ENCODE data around the gene ZFP1. TPM values are rescaled to one million over a fixed set of nuclear protein-coding genes. Genes with fewer than 3 reads are reported as not detected.
"Not testable (repeated sequence)": the region's sequence is repeated elsewhere in the genome, so short reads cannot be mapped to it uniquely, and the experiment has no call there.

Gene ZFP1
- total RNA-seq, 1 donor from 2014 or later, result 10.3 TPM

GRCh38 chr16:75202069-75202590, 53.8 kb downstream of the ZFP1 start:
- DNase-seq (ENCODE audit: low read depth), result no peak
- no peak overlapping the region for H3K4me3 ChIP-seq (ENCODE audit: low read depth, low read length)

GRCh38 chr16:75203096-75203495, 54.8 kb downstream of the ZFP1 start:
- no peak for TF ChIP-seq CTCF (IDR thresholded peaks at IDR 0.05; ENCODE audit: insufficient read depth, low read length, poor library complexity, severe bottlenecking)
- Histone ChIP-seq H3K36me3 (ENCODE audit: control insufficient read depth, insufficient read depth, low read length) (no peaks in the 10 kb centered on the region), H3K27me3 (ENCODE audit: control insufficient read depth, insufficient read depth, low read length) (peaks cover under 1% of the 10 kb centered on the region), H3K4me3 (ENCODE audit: low read depth, low read length) (no peak overlapping the region)
- DNase-seq (ENCODE audit: low read depth), result no peak

More at GRCh38 chr16:75202069-75202590, 53.8 kb downstream of the ZFP1 start:
- Histone ChIP-seq H3K36me3 (ENCODE audit: control insufficient read depth, insufficient read depth, low read length) (no peaks in the 10 kb centered on the region), H3K27me3 (ENCODE audit: control insufficient read depth, insufficient read depth, low read length) (peaks cover 7% of the 10 kb centered on the region)
- no peak for TF ChIP-seq CTCF (IDR thresholded peaks at IDR 0.05; ENCODE audit: insufficient read depth, low read length, poor library complexity, severe bottlenecking)

- Histone ChIP-seq H3K27me3 (ENCODE audit: control insufficient read depth, insufficient read depth, low read length) (no peaks in the 10 kb centered on the region), H3K36me3 (ENCODE audit: control insufficient read depth, insufficient read depth, low read length) (no peaks in the 10 kb centered on the region), H3K4me3 (ENCODE audit: low read depth, low read length) (no peak overlapping the region)
- TF ChIP-seq CTCF (IDR thresholded peaks at IDR 0.05; ENCODE audit: insufficient read depth, low read length, poor library complexity, severe bottlenecking), result no peak
- DNase-seq (ENCODE audit: low read depth), result no peak
Measured at GRCh38 chr16:75203667-75204409, 55.5 kb downstream of the ZFP1 start.

- no peak for TF ChIP-seq CTCF (IDR thresholded peaks at IDR 0.05; ENCODE audit: insufficient read depth, low read length, poor library complexity, severe bottlenecking)
- no peak for DNase-seq (ENCODE audit: low read depth)
- no peaks in the 10 kb centered on the region for H3K36me3 ChIP-seq (ENCODE audit: control insufficient read depth, insufficient read depth, low read length)
- no peak overlapping the region for H3K4me3 ChIP-seq (ENCODE audit: low read depth, low read length)
- H3K27me3 ChIP-seq (ENCODE audit: control insufficient read depth, insufficient read depth, low read length), result no peaks in the 10 kb centered on the region
Measured at GRCh38 chr16:75204410-75204758, 56.1 kb downstream of the ZFP1 start.

- H3K27me3 ChIP-seq (ENCODE audit: control insufficient read depth, insufficient read depth, low read length); H3K36me3 ChIP-seq (ENCODE audit: control insufficient read depth, insufficient read depth, low read length); H3K4me3 ChIP-seq (ENCODE audit: low read depth, low read length); DNase-seq (ENCODE audit: low read depth): not testable (repeated sequence)
Measured at GRCh38 chr16:75204905-75205304, 56.6 kb downstream of the ZFP1 start.

GRCh38 chr16:75205438-75205837, 57.1 kb downstream of the ZFP1 start:
- not testable (repeated sequence) for DNase-seq (ENCODE audit: low read depth); H3K4me3 ChIP-seq (ENCODE audit: low read depth, low read length); H3K27me3 ChIP-seq (ENCODE audit: control insufficient read depth, insufficient read depth, low read length); H3K36me3 ChIP-seq (ENCODE audit: control insufficient read depth, insufficient read depth, low read length)

- DNase-seq (ENCODE audit: low read depth); H3K27me3 ChIP-seq (ENCODE audit: control insufficient read depth, insufficient read depth, low read length); H3K36me3 ChIP-seq (ENCODE audit: control insufficient read depth, insufficient read depth, low read length): not testable (repeated sequence)
Measured at GRCh38 chr16:75205961-75206748, 57.8 kb downstream of the ZFP1 start.

More at GRCh38 chr16:75205961-75206748, 57.8 kb downstream of the ZFP1 start:
- not testable (repeated sequence) for H3K4me3 ChIP-seq (ENCODE audit: low read depth, low read length)
